ENCODE results near the gene MVD.

Gene MVD

DNA sequence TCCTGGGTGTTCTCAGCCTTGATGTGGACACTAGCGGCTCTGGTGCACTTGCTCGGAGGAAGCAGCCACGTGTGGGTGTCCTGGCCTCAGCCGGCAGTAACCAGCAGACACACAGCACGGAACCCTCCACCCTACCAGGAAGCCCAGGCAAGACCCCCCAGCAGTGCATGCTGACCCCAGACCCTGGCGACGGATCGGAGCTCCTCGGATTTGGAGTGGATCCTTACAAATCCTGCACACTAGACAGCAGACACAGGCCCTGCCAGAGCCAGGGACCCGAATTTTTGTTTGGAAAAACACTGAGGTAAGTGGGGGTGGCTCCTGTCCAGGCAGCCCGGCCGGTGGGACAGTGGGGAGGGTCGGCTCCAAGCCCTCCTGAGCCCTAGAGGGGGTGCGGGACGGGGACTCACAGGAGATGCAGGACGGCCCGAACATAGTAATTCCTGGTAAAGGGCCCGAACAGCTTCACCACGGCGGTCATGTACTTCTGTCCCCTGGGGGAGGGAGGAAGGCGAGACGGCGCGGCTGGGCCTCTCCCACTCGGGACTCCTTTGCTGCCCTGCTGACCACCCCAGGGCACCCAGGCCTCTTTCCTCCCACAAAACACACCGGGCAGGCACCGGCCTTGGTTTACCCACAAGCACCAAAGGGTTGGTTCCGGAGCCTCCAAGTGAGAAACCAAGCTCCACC, 16.4 kb downstream of the MVD start:
- peaks cover 79% of the 10 kb centered on the region for H3K36me3 ChIP-seq (ENCODE audit: insufficient read depth, low read length)
- no peaks in the 10 kb centered on the region for H3K9me2 ChIP-seq (ENCODE audit: low read depth, low read length)
- H3K9me3 ChIP-seq (ENCODE audit: low read length), result no peaks in the 10 kb centered on the region
- no peaks in the 10 kb centered on the region for H3K27me3 ChIP-seq (ENCODE audit: insufficient read depth, low read length)
- H3K4me3 ChIP-seq (ENCODE audit: low read depth, low read length, poor library complexity, severe bottlenecking), result no peak overlapping the region
- no peak overlapping the region for H3K27ac ChIP-seq (ENCODE audit: low read depth, low read length, poor library complexity, severe bottlenecking)
- H4K20me1 ChIP-seq (ENCODE audit: insufficient read depth, low read length), result no peaks in the 10 kb centered on the region
- no peaks in the 10 kb centered on the region for H3F3A ChIP-seq (ENCODE audit: insufficient read depth, low read length)
- TF ChIP-seq CTCF (IDR thresholded peaks at IDR 0.05; ENCODE audit: low read length) (no peak), EZH2 (IDR thresholded peaks at IDR 0.05; ENCODE audit: borderline replicate concordance, low read length) (no peak)
- no peaks in the 10 kb centered on the region for H3K79me2 ChIP-seq (ENCODE audit: insufficient read depth, low read length)
- H3K4me2 ChIP-seq (ENCODE audit: low read length), result no peak overlapping the region
- H3K4me1 ChIP-seq (ENCODE audit: insufficient read depth, low read length, severe bottlenecking), result peaks cover 27% of the 10 kb centered on the region
- no peak overlapping the region for H3K9ac ChIP-seq (ENCODE audit: low read length)
- no peak overlapping the region for H2AFZ ChIP-seq (ENCODE audit: low read length)

DNA sequence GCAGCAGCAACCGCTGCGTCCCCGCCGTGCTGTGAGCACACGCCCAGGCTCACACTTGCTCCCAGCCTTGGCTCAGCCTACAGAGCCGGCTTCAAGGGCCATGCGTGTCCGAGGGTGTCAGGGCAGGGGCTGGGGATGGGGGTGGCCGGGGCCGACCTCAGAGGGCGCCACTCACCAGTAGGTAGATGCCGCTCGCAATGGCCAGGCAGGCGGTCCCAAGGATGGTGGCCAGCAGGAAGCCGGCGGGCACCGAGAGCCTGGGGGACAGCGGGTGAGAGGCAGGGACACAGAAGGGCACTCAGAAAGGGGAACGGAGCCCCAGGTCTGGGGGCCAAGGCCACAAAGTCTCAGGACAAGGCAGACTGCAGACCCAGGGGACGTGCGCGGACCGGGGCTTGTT, 16.9 kb downstream of the MVD start:
- Histone ChIP-seq H3K36me3 (ENCODE audit: insufficient read depth, low read length) (peaks cover 79% of the 10 kb centered on the region), H3K79me2 (ENCODE audit: insufficient read depth, low read length) (no peaks in the 10 kb centered on the region), H2AFZ (ENCODE audit: low read length) (no peak overlapping the region), H3K27me3 (ENCODE audit: insufficient read depth, low read length) (peaks cover 5% of the 10 kb centered on the region), H4K20me1 (ENCODE audit: insufficient read depth, low read length) (no peaks in the 10 kb centered on the region), H3K4me3 (ENCODE audit: low read depth, low read length, poor library complexity, severe bottlenecking) (no peak overlapping the region), H3F3A (ENCODE audit: insufficient read depth, low read length) (no peaks in the 10 kb centered on the region), H3K4me2 (ENCODE audit: low read length) (no peak overlapping the region), H3K4me1 (ENCODE audit: insufficient read depth, low read length, severe bottlenecking) (peaks cover 22% of the 10 kb centered on the region), H3K9me2 (ENCODE audit: low read depth, low read length) (no peaks in the 10 kb centered on the region), H3K27ac (ENCODE audit: low read depth, low read length, poor library complexity, severe bottlenecking) (no peak overlapping the region), H3K9ac (ENCODE audit: low read length) (no peak overlapping the region), H3K9me3 (ENCODE audit: low read length) (no peaks in the 10 kb centered on the region)
- no peak for TF ChIP-seq CTCF (IDR thresholded peaks at IDR 0.05; ENCODE audit: low read length)
- TF ChIP-seq EZH2 (IDR thresholded peaks at IDR 0.05; ENCODE audit: borderline replicate concordance, low read length), result no peak

- peaks cover 77% of the 10 kb centered on the region for H3K36me3 ChIP-seq (ENCODE audit: insufficient read depth, low read length)
- peaks cover 5% of the 10 kb centered on the region for H3K27me3 ChIP-seq (ENCODE audit: insufficient read depth, low read length)
- no peaks in the 10 kb centered on the region for H3F3A ChIP-seq (ENCODE audit: insufficient read depth, low read length)
- no peak for TF ChIP-seq EZH2 (IDR thresholded peaks at IDR 0.05; ENCODE audit: borderline replicate concordance, low read length)
- TF ChIP-seq CTCF (IDR thresholded peaks at IDR 0.05; ENCODE audit: low read length), result no peak
- H3K4me1 ChIP-seq (ENCODE audit: insufficient read depth, low read length, severe bottlenecking), result peaks cover 22% of the 10 kb centered on the region
- H3K4me2 ChIP-seq (ENCODE audit: low read length), result no peak overlapping the region
- no peak overlapping the region for H2AFZ ChIP-seq (ENCODE audit: low read length)
- H3K9me3 ChIP-seq (ENCODE audit: low read length), result no peaks in the 10 kb centered on the region
- no peaks in the 10 kb centered on the region for H4K20me1 ChIP-seq (ENCODE audit: insufficient read depth, low read length)
- H3K4me3 ChIP-seq (ENCODE audit: low read depth, low read length, poor library complexity, severe bottlenecking), result no peak overlapping the region
- H3K79me2 ChIP-seq (ENCODE audit: insufficient read depth, low read length), result no peaks in the 10 kb centered on the region
- no peaks in the 10 kb centered on the region for H3K9me2 ChIP-seq (ENCODE audit: low read depth, low read length)
- H3K27ac ChIP-seq (ENCODE audit: low read depth, low read length, poor library complexity, severe bottlenecking), result no peak overlapping the region
- H3K9ac ChIP-seq (ENCODE audit: low read length), result no peak overlapping the region
Observed at GRCh38 chr16:88645455-88645854, 17.4 kb downstream of the MVD start.

Measured in OCI-LY1 (cell line).